ENCODE measurements around the gene NME7.

Gene NME7

GRCh38 chr1:169240449-169241232 lies 127.0 kb downstream of the NME7 start:
- Histone ChIP-seq H3K9me3 (ENCODE audit: insufficient read depth, low read depth, low read length) (no peaks in the 10 kb centered on the region), H3K4me3 (ENCODE audit: low read length, poor library complexity, severe bottlenecking) (no peak overlapping the region), H2AFZ (ENCODE audit: low read length) (no peak overlapping the region), H3K4me1 (ENCODE audit: insufficient read depth, low read length, poor library complexity, severe bottlenecking) (no peaks in the 10 kb centered on the region), H3K9me2 (replicated peaks; ENCODE audit: low read depth, low read length) (no peaks in the 10 kb centered on the region), H3K27me3 (ENCODE audit: insufficient read depth, low read length, poor library complexity, severe bottlenecking) (no peaks in the 10 kb centered on the region), H3K36me3 (ENCODE audit: insufficient read depth, low read length) (no peaks in the 10 kb centered on the region), H3K4me2 (ENCODE audit: low read depth, low read length, poor library complexity, severe bottlenecking) (no peak overlapping the region), H4K20me1 (ENCODE audit: insufficient read depth, low read length, poor library complexity, severe bottlenecking) (no peaks in the 10 kb centered on the region), H3F3A (ENCODE audit: low read depth) (no peaks in the 10 kb centered on the region), H3K79me2 (ENCODE audit: insufficient read depth, low read length) (no peaks in the 10 kb centered on the region), H3K9ac (ENCODE audit: low read depth, low read length, poor library complexity, severe bottlenecking) (no peak overlapping the region)
- TF ChIP-seq CTCF (conservative IDR thresholded peaks at IDR 0.05; ENCODE audit: low read length) (no peak), EZH2phosphoT487 (IDR thresholded peaks at IDR 0.05; ENCODE audit: borderline replicate concordance) (no peak)

- no peak for TF ChIP-seq EZH2phosphoT487 (IDR thresholded peaks at IDR 0.05; ENCODE audit: borderline replicate concordance)
- TF ChIP-seq CTCF (conservative IDR thresholded peaks at IDR 0.05; ENCODE audit: low read length), result no peak
- no peak overlapping the region for H3K4me3 ChIP-seq (ENCODE audit: low read length, poor library complexity, severe bottlenecking)
- no peaks in the 10 kb centered on the region for H3K79me2 ChIP-seq (ENCODE audit: insufficient read depth, low read length)
- no peak overlapping the region for H2AFZ ChIP-seq (ENCODE audit: low read length)
- H3K9me2 ChIP-seq (replicated peaks; ENCODE audit: low read depth, low read length), result no peaks in the 10 kb centered on the region
- H3F3A ChIP-seq (ENCODE audit: low read depth), result no peaks in the 10 kb centered on the region
- H3K9ac ChIP-seq (ENCODE audit: low read depth, low read length, poor library complexity, severe bottlenecking), result no peak overlapping the region
- no peaks in the 10 kb centered on the region for H3K4me1 ChIP-seq (ENCODE audit: insufficient read depth, low read length, poor library complexity, severe bottlenecking)
- H3K9me3 ChIP-seq (ENCODE audit: insufficient read depth, low read depth, low read length), result no peaks in the 10 kb centered on the region
- H3K36me3 ChIP-seq (ENCODE audit: insufficient read depth, low read length), result no peaks in the 10 kb centered on the region
- H3K27me3 ChIP-seq (ENCODE audit: insufficient read depth, low read length, poor library complexity, severe bottlenecking), result no peaks in the 10 kb centered on the region
- H3K4me2 ChIP-seq (ENCODE audit: low read depth, low read length, poor library complexity, severe bottlenecking), result no peak overlapping the region
- no peaks in the 10 kb centered on the region for H4K20me1 ChIP-seq (ENCODE audit: insufficient read depth, low read length, poor library complexity, severe bottlenecking)
These were observed 130.7 kb downstream of the NME7 start for GRCh38 chr1:169236880-169237279.

GRCh38 chr1:169236143-169236542 lies 131.5 kb downstream of the NME7 start:
- Histone ChIP-seq H3K9me2 (replicated peaks; ENCODE audit: low read depth, low read length) (no peaks in the 10 kb centered on the region), H3K4me3 (ENCODE audit: low read length, poor library complexity, severe bottlenecking) (no peak overlapping the region), H3K4me2 (ENCODE audit: low read depth, low read length, poor library complexity, severe bottlenecking) (no peak overlapping the region), H3K4me1 (ENCODE audit: insufficient read depth, low read length, poor library complexity, severe bottlenecking) (no peaks in the 10 kb centered on the region), H3K79me2 (ENCODE audit: insufficient read depth, low read length) (no peaks in the 10 kb centered on the region), H3K36me3 (ENCODE audit: insufficient read depth, low read length) (no peaks in the 10 kb centered on the region), H3K27me3 (ENCODE audit: insufficient read depth, low read length, poor library complexity, severe bottlenecking) (no peaks in the 10 kb centered on the region), H2AFZ (ENCODE audit: low read length) (no peak overlapping the region), H4K20me1 (ENCODE audit: insufficient read depth, low read length, poor library complexity, severe bottlenecking) (no peaks in the 10 kb centered on the region), H3F3A (ENCODE audit: low read depth) (no peaks in the 10 kb centered on the region), H3K9ac (ENCODE audit: low read depth, low read length, poor library complexity, severe bottlenecking) (no peak overlapping the region), H3K9me3 (ENCODE audit: insufficient read depth, low read depth, low read length) (no peaks in the 10 kb centered on the region)
- TF ChIP-seq CTCF (conservative IDR thresholded peaks at IDR 0.05; ENCODE audit: low read length), result no peak
- TF ChIP-seq EZH2phosphoT487 (IDR thresholded peaks at IDR 0.05; ENCODE audit: borderline replicate concordance), result no peak

All from Loucy (cell line).